ENCODE results near the gene SCGB1A1.

Gene SCGB1A1

DNA sequence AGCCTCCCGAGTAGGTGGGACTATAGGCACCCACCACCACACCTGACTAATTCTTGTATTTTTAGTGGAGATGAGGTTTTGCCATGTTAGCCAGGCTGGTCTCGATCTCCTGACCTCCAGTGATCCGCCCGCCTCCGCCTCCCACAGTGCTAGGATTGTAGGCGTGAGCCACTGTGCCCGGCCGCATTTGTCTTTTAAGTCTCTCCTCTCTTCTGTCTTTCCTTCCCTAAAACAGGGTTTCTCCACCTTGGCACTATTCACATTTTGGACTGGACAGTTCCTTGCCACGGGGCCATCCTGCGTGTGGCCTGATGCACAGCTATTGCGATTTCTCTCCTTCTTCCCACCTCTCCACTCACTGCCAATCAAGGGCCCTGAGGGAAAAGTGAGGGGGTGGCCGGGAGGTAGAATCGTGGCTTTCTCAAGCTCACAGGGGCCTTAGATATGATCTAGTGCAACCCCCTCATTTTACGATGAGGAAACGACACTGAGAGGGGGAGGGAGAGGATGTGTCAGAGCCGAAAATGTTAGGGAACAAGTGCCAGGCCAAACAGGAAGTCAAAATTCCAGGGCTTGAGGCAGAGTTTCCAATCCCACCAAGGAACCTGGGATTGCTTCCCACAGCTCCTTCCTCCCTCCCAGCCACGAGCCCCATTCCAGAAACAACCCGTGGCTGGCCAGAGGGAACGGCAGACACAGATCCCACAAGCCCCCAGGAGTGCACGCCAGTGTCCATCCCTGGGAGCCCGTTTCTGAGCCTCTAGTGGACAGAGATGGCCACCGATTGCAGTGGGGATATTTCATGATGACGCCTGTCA is 21.2 kb downstream of the SCGB1A1 start:
- Histone ChIP-seq H3K27me3 (replicated peaks; ENCODE audit: control insufficient read depth, insufficient read depth, low read length) (no peaks in the 10 kb centered on the region), H3K36me3 (ENCODE audit: control insufficient read depth, insufficient read depth, low read length) (no peaks in the 10 kb centered on the region), H3K4me3 (replicated peaks; ENCODE audit: low read depth, low read length) (no peak overlapping the region)
- TF ChIP-seq CTCF (IDR thresholded peaks at IDR 0.05; ENCODE audit: insufficient read depth, low read length, poor library complexity, severe bottlenecking): no peak
- DNase-seq (ENCODE audit: extremely low read depth, insufficient read length): no peak

DNA sequence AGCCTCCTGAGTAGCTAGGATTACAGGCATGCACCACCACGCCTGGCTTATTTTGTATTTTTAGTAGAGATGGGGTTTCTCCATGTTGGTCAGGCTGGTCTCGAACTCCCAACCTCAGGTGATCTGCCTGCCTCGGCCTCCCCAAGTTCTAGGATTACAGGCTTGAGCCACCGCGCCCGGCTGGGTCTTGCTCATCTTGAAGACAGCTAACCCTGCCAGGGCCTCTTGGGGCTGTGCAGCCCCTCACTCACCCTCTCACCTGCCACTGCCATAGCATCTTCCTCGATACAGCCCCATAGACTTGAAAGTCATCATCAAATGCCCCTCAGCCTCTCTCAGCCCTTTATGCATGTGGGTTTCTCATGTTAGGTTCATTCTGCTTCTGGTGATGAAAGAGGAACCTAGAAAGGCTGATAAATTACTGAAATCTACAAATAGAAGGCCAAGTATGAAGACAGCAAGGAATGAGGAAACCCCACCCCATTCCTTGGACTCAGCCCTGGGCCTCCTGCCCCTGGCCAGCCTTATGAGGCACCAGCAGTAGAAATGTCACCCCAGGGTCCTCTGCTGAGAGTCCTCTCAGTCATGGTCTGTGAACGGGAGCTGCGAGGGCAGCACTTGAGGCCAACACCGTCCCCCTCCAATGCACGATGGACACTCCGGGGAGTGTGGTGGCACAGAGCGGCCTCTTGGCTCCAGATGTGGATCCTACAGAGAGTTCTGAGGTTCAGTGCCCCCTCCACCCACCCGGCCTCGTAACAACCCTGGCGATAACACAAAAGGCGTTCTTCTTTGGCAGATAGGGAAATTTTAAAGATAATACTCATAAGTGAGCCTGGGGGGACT is 24.8 kb downstream of the SCGB1A1 start:
- Histone ChIP-seq H3K27me3 (replicated peaks; ENCODE audit: control insufficient read depth, insufficient read depth, low read length) (no peaks in the 10 kb centered on the region; the same call in 1 of the 2 replicates), H3K4me3 (replicated peaks; ENCODE audit: low read depth, low read length) (no peak overlapping the region), H3K36me3 (ENCODE audit: control insufficient read depth, insufficient read depth, low read length) (no peaks in the 10 kb centered on the region)
- TF ChIP-seq CTCF (IDR thresholded peaks at IDR 0.05; ENCODE audit: insufficient read depth, low read length, poor library complexity, severe bottlenecking): no peak
- DNase-seq (ENCODE audit: extremely low read depth, insufficient read length): no peak

DNA sequence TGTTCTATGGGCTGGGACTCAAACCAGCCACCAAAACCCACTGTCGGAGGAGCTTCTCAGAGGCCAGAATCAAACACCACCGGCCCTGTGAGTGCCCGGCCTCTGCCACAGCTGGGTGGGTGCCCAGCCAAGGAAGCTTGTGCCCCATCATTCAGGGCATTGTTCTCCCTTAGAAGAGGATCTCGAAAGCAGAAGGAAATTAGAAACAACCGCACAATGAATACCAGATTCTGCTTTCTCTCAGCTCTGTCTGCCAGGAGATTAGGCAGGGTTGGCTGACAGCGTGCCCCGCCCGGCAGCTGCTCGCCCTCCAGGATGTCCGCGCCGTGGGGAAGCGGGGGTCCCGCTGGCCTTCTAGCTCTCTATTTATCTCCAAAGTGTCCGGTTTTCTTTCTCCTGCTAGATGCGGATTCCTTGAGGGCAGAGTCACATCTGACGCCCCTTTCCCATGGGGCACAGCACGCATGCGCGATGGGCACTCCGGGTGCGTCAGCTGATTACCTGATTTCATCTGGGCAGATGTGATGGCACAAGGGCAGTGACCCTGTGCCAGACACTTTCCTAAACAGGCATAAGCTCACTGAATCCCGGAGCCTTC is 25.5 kb downstream of the SCGB1A1 start:
- H3K4me3 ChIP-seq (replicated peaks; ENCODE audit: low read depth, low read length): peak overlapping the region; percentile 55
- H3K27me3 ChIP-seq (replicated peaks; ENCODE audit: control insufficient read depth, insufficient read depth, low read length): no peaks in the 10 kb centered on the region; the same call in 1 of the 2 replicates
- peak; percentile 20 for DNase-seq (ENCODE audit: extremely low read depth, insufficient read length)
- no peak for TF ChIP-seq CTCF (IDR thresholded peaks at IDR 0.05; ENCODE audit: insufficient read depth, low read length, poor library complexity, severe bottlenecking)
- no peaks in the 10 kb centered on the region for H3K36me3 ChIP-seq (ENCODE audit: control insufficient read depth, insufficient read depth, low read length)

- Histone ChIP-seq H3K27me3 (replicated peaks; ENCODE audit: control insufficient read depth, insufficient read depth, low read length) (no peaks in the 10 kb centered on the region; the same call in 1 of the 2 replicates), H3K36me3 (ENCODE audit: control insufficient read depth, insufficient read depth, low read length) (no peaks in the 10 kb centered on the region), H3K4me3 (replicated peaks; ENCODE audit: low read depth, low read length) (peak overlapping the region; percentile 55)
- TF ChIP-seq CTCF (IDR thresholded peaks at IDR 0.05; ENCODE audit: insufficient read depth, low read length, poor library complexity, severe bottlenecking): no peak
- DNase-seq (ENCODE audit: extremely low read depth, insufficient read length): no peak
Measured at GRCh38 chr11:62444835-62445234, 26.0 kb downstream of the SCGB1A1 start.

DNA sequence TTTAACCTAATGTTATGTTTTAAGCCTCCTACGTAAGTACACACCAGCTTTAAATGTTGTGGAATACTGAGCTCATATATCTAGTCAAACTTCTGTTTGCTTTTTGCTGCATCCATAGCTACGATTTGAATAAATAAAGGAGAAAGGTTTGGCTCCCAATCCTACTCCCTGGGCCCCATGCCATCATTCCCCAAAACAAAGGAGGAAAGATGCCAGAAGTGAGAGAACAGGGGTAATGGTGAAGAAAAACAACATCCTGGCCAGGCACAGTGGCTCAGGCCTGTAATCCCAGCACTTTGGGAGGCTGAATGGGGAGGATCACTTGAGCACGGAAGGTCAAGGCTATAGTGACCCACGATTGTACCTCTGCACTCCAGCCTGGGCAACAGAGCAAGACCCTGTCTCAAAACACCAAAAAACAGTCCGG is 26.5 kb downstream of the SCGB1A1 start:
- no peak for TF ChIP-seq CTCF (IDR thresholded peaks at IDR 0.05; ENCODE audit: insufficient read depth, low read length, poor library complexity, severe bottlenecking)
- Histone ChIP-seq H3K36me3 (ENCODE audit: control insufficient read depth, insufficient read depth, low read length) (no peaks in the 10 kb centered on the region), H3K27me3 (replicated peaks; ENCODE audit: control insufficient read depth, insufficient read depth, low read length) (no peaks in the 10 kb centered on the region; the same call in 1 of the 2 replicates), H3K4me3 (replicated peaks; ENCODE audit: low read depth, low read length) (no peak overlapping the region)
- no peak for DNase-seq (ENCODE audit: extremely low read depth, insufficient read length)

Measured in GM06990 (cell line).